ENCODE results near the gene RAP1B.

RAP1B gene

DNA sequence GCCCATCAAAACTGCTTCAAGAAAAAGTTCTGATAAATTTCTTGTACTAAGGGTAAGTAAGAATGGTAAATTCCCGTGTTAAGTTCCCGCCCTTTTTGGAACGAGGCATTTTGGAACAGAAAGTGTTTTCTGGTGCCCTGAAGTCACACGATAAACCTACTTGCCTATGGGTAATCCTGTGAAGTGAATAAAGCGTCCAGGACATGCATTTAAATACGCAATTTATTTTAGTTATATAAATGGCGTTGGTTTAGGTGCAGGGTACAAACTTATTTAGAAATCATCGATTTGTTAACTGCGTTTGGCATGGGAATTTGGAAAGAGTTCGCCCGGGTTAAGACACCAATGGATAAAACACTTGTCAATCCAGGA lies 715 bp upstream of the RAP1B start:
- Histone ChIP-seq H3K27me3 (ENCODE audit: control insufficient read depth in 1 of 2, insufficient read depth in 2 of 2, low read length in 2 of 2) (no peaks in the 10 kb centered on the region), H3K36me3 (ENCODE audit: control insufficient read depth in 1 of 2, insufficient read depth in 2 of 2, low read length in 2 of 2) (peaks cover 0 to 5% of the 10 kb centered on the region in 2 donors), H3K27ac (ENCODE audit: low read depth, low read length) (peak overlapping the region; percentile 90), H3K4me3 (ENCODE audit: low read depth in 1 of 2, low read length in 2 of 2) (peak overlapping the region; percentile 78 to 81), H3K9me3 (ENCODE audit: control insufficient read depth in 1 of 2, low read length in 2 of 2) (no peaks in the 10 kb centered on the region), H3K9ac (ENCODE audit: low read depth in 1 of 2, low read length in 2 of 2) (peak overlapping the region; percentile 74 to 84), H3K4me1 (ENCODE audit: control insufficient read depth in 1 of 2, insufficient read depth in 2 of 2, low read length in 2 of 2) (peaks cover 30% of the 10 kb centered on the region in 2 donors)

DNA sequence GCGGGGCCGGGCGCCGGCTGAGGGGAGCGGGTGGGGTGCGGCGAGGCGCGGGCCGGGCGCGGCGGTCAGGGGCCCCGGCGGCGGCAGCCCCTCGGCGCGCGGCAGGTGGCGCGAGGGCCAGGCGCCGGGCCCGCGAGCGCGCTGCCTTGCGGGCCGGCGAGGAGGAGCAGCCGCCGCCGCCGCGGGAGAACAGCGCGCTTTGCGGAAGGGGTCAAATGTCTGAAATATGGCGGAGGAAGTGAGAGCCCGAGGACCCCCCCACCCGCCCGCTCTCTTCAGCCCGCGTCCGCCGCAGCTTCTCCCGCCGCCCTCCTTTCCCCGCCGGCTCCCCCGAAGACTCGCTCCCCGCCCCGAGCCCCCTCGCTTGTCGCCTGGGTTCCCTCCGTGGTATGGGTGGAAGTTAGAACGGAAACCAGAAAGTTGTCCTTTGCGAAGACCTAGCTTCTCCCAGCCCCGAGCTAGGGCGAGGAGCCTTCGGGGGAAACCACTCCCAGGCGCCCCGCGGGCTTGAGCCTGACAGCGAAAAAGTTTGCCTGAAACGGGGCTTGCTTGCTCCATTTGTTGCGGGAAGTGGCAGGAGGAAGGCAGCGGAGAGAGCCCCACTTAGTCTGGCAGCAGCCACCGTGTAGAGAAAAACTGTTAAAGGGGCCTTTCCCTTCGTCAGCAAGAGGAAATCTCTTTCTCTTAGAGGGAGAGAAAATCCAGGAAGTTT lies 551 bp downstream of the RAP1B start:
- Histone ChIP-seq H3K9ac (ENCODE audit: low read depth in 1 of 2, low read length in 2 of 2) (peak overlapping the region; percentile 95 to 98), H3K36me3 (ENCODE audit: control insufficient read depth in 1 of 2, insufficient read depth in 2 of 2, low read length in 2 of 2) (peaks cover 0 to 5% of the 10 kb centered on the region in 2 donors), H3K4me1 (ENCODE audit: control insufficient read depth in 1 of 2, insufficient read depth in 2 of 2, low read length in 2 of 2) (peaks cover 31 to 37% of the 10 kb centered on the region in 2 donors), H3K4me3 (ENCODE audit: low read depth in 1 of 2, low read length in 2 of 2) (peak overlapping the region; percentile 92 to 93), H3K27ac (ENCODE audit: low read depth, low read length) (peak overlapping the region; percentile 99), H3K27me3 (ENCODE audit: control insufficient read depth in 1 of 2, insufficient read depth in 2 of 2, low read length in 2 of 2) (no peaks in the 10 kb centered on the region), H3K9me3 (ENCODE audit: control insufficient read depth in 1 of 2, low read length in 2 of 2) (no peaks in the 10 kb centered on the region)

DNA sequence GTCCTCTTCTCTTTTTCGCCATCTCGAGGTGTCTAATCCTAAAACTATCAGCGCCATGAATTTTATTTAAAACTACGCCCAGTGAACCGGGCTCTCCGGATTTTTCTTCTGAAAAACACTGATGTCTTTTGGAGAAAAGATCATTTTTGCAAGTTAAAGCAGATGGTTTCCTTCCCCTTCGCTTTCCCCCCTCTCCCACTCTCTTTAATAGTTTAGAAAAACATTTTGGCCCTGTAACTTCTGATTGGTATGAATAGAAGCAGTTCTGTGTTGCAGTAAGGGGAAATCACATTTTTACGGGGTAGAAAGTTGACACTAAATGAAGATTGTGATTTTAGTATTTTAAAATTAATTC lies 1.1 kb downstream of the RAP1B start:
- Histone ChIP-seq H3K9me3 (ENCODE audit: control insufficient read depth in 1 of 2, low read length in 2 of 2) (no peaks in the 10 kb centered on the region), H3K27ac (ENCODE audit: low read depth, low read length) (peak overlapping the region; percentile 99), H3K27me3 (ENCODE audit: control insufficient read depth in 1 of 2, insufficient read depth in 2 of 2, low read length in 2 of 2) (no peaks in the 10 kb centered on the region), H3K9ac (ENCODE audit: low read depth in 1 of 2, low read length in 2 of 2) (peak overlapping the region; percentile 95 to 98), H3K36me3 (ENCODE audit: control insufficient read depth in 1 of 2, insufficient read depth in 2 of 2, low read length in 2 of 2) (peaks cover 0 to 5% of the 10 kb centered on the region in 2 donors), H3K4me1 (ENCODE audit: control insufficient read depth in 1 of 2, insufficient read depth in 2 of 2, low read length in 2 of 2) (peaks cover 31 to 37% of the 10 kb centered on the region in 2 donors), H3K4me3 (ENCODE audit: low read depth in 1 of 2, low read length in 2 of 2) (peak overlapping the region; percentile 92 to 93)

- H3K9me3 ChIP-seq (ENCODE audit: control insufficient read depth in 1 of 2, low read length in 2 of 2) = no peaks in the 10 kb centered on the region
- H3K27ac ChIP-seq (ENCODE audit: low read depth, low read length) = peak overlapping the region; percentile 99
- peaks cover 0 to 5% of the 10 kb centered on the region in 2 donors for H3K36me3 ChIP-seq (ENCODE audit: control insufficient read depth in 1 of 2, insufficient read depth in 2 of 2, low read length in 2 of 2)
- no peaks in the 10 kb centered on the region for H3K27me3 ChIP-seq (ENCODE audit: control insufficient read depth in 1 of 2, insufficient read depth in 2 of 2, low read length in 2 of 2)
- peaks cover 33 to 37% of the 10 kb centered on the region in 2 donors for H3K4me1 ChIP-seq (ENCODE audit: control insufficient read depth in 1 of 2, insufficient read depth in 2 of 2, low read length in 2 of 2)
- H3K9ac ChIP-seq (ENCODE audit: low read depth in 1 of 2, low read length in 2 of 2) = peak overlapping the region; percentile 95 to 98
- H3K4me3 ChIP-seq (ENCODE audit: low read depth in 1 of 2, low read length in 2 of 2) = peak overlapping the region; percentile 92 to 93
Measured at GRCh38 chr12:68612202-68612601, 1.5 kb downstream of the RAP1B start.

DNA sequence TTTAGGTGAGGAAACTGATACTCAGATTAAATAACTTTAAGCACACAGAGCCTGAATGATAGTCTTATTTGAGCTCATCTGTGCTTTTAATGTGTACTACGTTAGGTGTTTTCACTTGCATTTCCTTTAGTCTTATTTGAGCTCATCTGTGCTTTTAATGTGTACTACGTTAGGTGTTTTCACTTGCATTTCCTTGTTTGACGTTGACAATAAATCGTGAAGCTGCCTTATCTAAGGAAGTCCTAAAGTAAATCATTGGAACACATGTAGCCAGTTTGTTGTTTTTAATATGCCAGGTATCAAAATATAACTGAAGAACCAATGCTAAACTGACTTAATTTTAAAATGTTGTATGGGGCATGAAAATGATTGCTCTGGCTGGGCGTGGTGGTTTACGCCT lies 2.0 kb downstream of the RAP1B start:
- Histone ChIP-seq H3K4me1 (ENCODE audit: control insufficient read depth in 1 of 2, insufficient read depth in 2 of 2, low read length in 2 of 2) (peaks cover 37 to 38% of the 10 kb centered on the region in 2 donors), H3K36me3 (ENCODE audit: control insufficient read depth in 1 of 2, insufficient read depth in 2 of 2, low read length in 2 of 2) (peaks cover 0 to 5% of the 10 kb centered on the region in 2 donors), H3K27ac (ENCODE audit: low read depth, low read length) (peak overlapping the region; percentile 99), H3K9ac (ENCODE audit: low read depth in 1 of 2, low read length in 2 of 2) (peak overlapping the region; percentile 95 to 98), H3K4me3 (ENCODE audit: low read depth in 1 of 2, low read length in 2 of 2) (peak overlapping the region; percentile 92 to 93), H3K27me3 (ENCODE audit: control insufficient read depth in 1 of 2, insufficient read depth in 2 of 2, low read length in 2 of 2) (no peaks in the 10 kb centered on the region), H3K9me3 (ENCODE audit: control insufficient read depth in 1 of 2, low read length in 2 of 2) (no peaks in the 10 kb centered on the region)

- Histone ChIP-seq H3K4me3 (ENCODE audit: low read depth in 1 of 2, low read length in 2 of 2) (peak overlapping the region; percentile 92 to 93), H3K27ac (ENCODE audit: low read depth, low read length) (no peak overlapping the region), H3K27me3 (ENCODE audit: control insufficient read depth in 1 of 2, insufficient read depth in 2 of 2, low read length in 2 of 2) (no peaks in the 10 kb centered on the region)
Measured at GRCh38 chr12:68613209-68613904, 2.7 kb downstream of the RAP1B start.

GRCh38 chr12:68614105-68614679 lies 3.5 kb downstream of the RAP1B start:
- Histone ChIP-seq H3K27me3 (ENCODE audit: control insufficient read depth in 1 of 2, insufficient read depth in 2 of 2, low read length in 2 of 2) (no peaks in the 10 kb centered on the region), H3K27ac (ENCODE audit: low read depth, low read length) (no peak overlapping the region)

More at GRCh38 chr12:68613209-68613904, 2.7 kb downstream of the RAP1B start:
- Histone ChIP-seq H3K9me3 (ENCODE audit: control insufficient read depth in 1 of 2, low read length in 2 of 2) (no peaks in the 10 kb centered on the region), H3K36me3 (ENCODE audit: control insufficient read depth in 1 of 2, insufficient read depth in 2 of 2, low read length in 2 of 2) (peaks cover 0 to 5% of the 10 kb centered on the region in 2 donors), H3K9ac (ENCODE audit: low read depth in 1 of 2, low read length in 2 of 2) (peak overlapping the region; percentile 95 to 98), H3K4me1 (ENCODE audit: control insufficient read depth in 1 of 2, insufficient read depth in 2 of 2, low read length in 2 of 2) (peaks cover 37 to 38% of the 10 kb centered on the region in 2 donors)

GRCh38 chr12:68614769-68615168 lies 4.1 kb downstream of the RAP1B start:
- Histone ChIP-seq H3K4me3 (ENCODE audit: low read depth in 1 of 2, low read length in 2 of 2) (peak overlapping the region in 1 of 2 donors; percentile 93), H3K9ac (ENCODE audit: low read depth in 1 of 2, low read length in 2 of 2) (no peak overlapping the region), H3K36me3 (ENCODE audit: control insufficient read depth in 1 of 2, insufficient read depth in 2 of 2, low read length in 2 of 2) (peaks cover 0 to 5% of the 10 kb centered on the region in 2 donors), H3K27ac (ENCODE audit: low read depth, low read length) (no peak overlapping the region), H3K27me3 (ENCODE audit: control insufficient read depth in 1 of 2, insufficient read depth in 2 of 2, low read length in 2 of 2) (no peaks in the 10 kb centered on the region), H3K9me3 (ENCODE audit: control insufficient read depth in 1 of 2, low read length in 2 of 2) (no peaks in the 10 kb centered on the region), H3K4me1 (ENCODE audit: control insufficient read depth in 1 of 2, insufficient read depth in 2 of 2, low read length in 2 of 2) (peaks cover 36 to 40% of the 10 kb centered on the region in 2 donors)

More at GRCh38 chr12:68614105-68614679, 3.5 kb downstream of the RAP1B start:
- Histone ChIP-seq H3K4me1 (ENCODE audit: control insufficient read depth in 1 of 2, insufficient read depth in 2 of 2, low read length in 2 of 2) (peaks cover 38 to 40% of the 10 kb centered on the region in 2 donors), H3K9me3 (ENCODE audit: control insufficient read depth in 1 of 2, low read length in 2 of 2) (no peaks in the 10 kb centered on the region), H3K4me3 (ENCODE audit: low read depth in 1 of 2, low read length in 2 of 2) (peak overlapping the region; percentile 34 to 93), H3K36me3 (ENCODE audit: control insufficient read depth in 1 of 2, insufficient read depth in 2 of 2, low read length in 2 of 2) (peaks cover 0 to 5% of the 10 kb centered on the region in 2 donors), H3K9ac (ENCODE audit: low read depth in 1 of 2, low read length in 2 of 2) (no peak overlapping the region)

GRCh38 chr12:68617160-68617926 lies 6.6 kb downstream of the RAP1B start:
- Histone ChIP-seq H3K4me3 (ENCODE audit: low read depth in 1 of 2, low read length in 2 of 2) (no peak overlapping the region), H3K27me3 (ENCODE audit: control insufficient read depth in 1 of 2, insufficient read depth in 2 of 2, low read length in 2 of 2) (no peaks in the 10 kb centered on the region), H3K9me3 (ENCODE audit: control insufficient read depth in 1 of 2, low read length in 2 of 2) (no peaks in the 10 kb centered on the region), H3K27ac (ENCODE audit: low read depth, low read length) (no peak overlapping the region), H3K36me3 (ENCODE audit: control insufficient read depth in 1 of 2, insufficient read depth in 2 of 2, low read length in 2 of 2) (peaks cover 0 to 5% of the 10 kb centered on the region in 2 donors), H3K4me1 (ENCODE audit: control insufficient read depth in 1 of 2, insufficient read depth in 2 of 2, low read length in 2 of 2) (peaks cover 51% of the 10 kb centered on the region in 2 donors), H3K9ac (ENCODE audit: low read depth in 1 of 2, low read length in 2 of 2) (no peak overlapping the region)

Measured in duodenal mucosa (tissue), 2 donors.